GM18519 (cell line): ENCODE results near the gene PCDH12.

Experiments
- ATAC-seq: cut with Tn5 transposase; IDR thresholded peaks from one replicate; pipeline ENCODE4 v1.9.1; 2021; ENCODE audit warnings: mild to moderate bottlenecking, moderate library complexity; ENCODE audit not compliant: unreplicated experiment, low FRiP score

The PCDH12 gene

GRCh38 chr5:141913560-141914198 lies 44.3 kb downstream of the PCDH12 start:
- ATAC-seq: no peak

DNA sequence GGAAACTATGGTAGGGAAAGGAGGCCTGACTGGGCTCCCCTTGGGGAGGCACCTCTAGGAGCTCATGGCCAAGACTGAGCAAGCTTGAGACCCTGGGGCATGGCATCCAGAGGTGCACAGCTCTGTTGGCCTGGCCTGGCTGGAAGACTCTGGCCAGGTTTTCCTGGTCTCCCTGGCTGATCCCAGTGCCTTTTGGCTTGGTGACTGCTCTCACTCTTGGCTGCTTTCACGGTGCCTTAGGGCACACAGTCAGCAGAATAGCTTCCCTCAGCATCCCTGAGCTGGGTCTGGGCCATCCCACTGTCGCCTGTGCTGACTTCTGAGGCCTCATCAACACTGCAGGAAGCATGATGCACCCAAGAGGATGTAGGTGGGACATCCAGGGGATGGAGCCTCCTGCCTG lies 47.7 kb downstream of the PCDH12 start:
- no peak for ATAC-seq

- ATAC-seq: no peak
These were observed 48.8 kb downstream of the PCDH12 start for GRCh38 chr5:141909212-141909611.

DNA sequence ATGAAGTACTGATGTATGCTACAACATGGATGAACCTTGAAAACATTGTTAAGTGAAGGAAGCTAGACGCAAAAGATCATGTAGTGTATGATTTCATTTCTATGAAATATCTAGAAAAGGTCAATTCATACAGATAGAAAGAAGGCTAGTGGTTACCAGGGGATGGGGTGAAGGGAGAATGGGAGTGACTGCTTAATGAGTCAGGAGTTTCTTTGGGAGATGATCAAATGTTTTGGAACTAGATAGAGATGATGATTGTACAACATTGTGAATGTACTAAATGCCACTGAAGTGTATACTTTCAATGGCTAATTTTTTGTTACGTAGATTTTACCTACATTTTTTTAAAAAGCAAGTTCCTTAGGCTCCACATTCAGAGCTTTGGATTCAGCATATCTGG lies 49.2 kb downstream of the PCDH12 start:
- ATAC-seq: no peak

DNA sequence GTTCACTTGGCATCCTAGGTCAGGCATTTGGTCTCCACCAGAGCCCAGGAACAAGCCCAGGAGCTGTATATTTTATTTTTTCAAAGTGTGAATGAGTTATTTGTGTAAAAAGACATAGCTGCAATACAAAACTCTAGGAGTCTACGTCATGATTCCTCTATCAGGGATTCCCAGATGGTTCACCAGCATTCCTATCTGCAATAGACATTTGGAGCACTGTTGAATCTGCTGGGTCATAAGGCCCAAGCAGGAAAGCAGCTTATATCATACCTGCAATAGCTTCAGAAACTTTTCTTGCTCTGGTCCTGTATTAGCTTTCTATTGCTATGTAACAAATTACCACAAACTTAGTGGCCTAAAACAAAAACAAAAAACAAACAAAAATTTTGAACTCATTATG lies 51.0 kb downstream of the PCDH12 start:
- ATAC-seq: no peak

GRCh38 chr5:141906517-141906916 lies 51.5 kb downstream of the PCDH12 start:
- ATAC-seq: no peak

- ATAC-seq: no peak
These were observed 53.5 kb downstream of the PCDH12 start for GRCh38 chr5:141904551-141904950.

GRCh38 chr5:141903261-141903660 lies 54.7 kb downstream of the PCDH12 start:
- no peak for ATAC-seq

DNA sequence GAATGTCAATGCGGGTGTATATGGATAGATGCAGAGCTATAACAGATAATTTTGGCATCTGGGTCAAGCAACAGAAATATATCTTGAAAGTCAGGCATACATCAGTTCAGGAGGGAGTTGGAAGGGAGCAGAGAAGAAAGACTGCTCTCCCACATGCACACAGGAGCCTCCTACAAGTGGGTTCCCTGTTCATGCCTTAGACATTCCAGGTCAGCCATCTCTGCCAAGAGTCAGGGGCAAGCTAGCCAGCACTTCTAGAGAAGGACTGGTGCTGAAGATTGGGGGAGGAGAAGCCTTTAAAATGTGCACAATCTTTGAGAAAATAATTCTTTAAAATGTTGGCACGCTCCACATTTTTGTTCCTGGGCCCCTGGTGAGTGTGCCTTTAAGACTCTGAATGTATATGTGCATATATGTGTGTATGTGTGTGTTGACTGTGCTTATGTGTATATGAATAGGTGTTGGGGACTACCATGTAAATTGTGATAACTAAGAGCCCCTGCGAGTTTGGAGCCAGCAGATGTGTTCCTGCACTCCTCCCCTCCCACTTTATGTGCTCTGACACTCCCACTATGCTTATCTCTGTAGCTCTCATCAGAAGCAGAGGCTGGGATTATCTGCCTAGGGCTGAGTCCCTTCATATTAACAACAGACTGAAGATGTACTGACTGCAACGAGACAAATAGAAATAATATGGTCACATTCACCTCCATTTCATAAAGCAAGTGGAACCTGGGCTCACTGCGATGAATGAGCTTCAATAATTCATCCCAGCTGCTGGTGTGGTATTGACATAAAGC lies 55.8 kb downstream of the PCDH12 start:
- no peak for ATAC-seq

- ATAC-seq: no peak
These were observed 59.5 kb downstream of the PCDH12 start for GRCh38 chr5:141898448-141899049.

GRCh38 chr5:141897425-141897824 lies 60.6 kb downstream of the PCDH12 start:
- no peak for ATAC-seq
